HFF-Myc (cell line): ENCODE measurements around the gene DIP2C.

Source experiments
- DNase-seq: peaks from one replicate; pipeline ENCODE4 v3.0.0-alpha.2; 2011; ENCODE audit warnings: low read depth; ENCODE audit errors: extremely low read depth
- H3K4me3 ChIP-seq: replicated peaks from 2 replicates; pipeline ENCODE4 v1.5.1; 2011; ENCODE audit warnings: low read depth, mild to moderate bottlenecking, control low read depth, low read length
- CTCF ChIP-seq: IDR thresholded peaks from 2 replicates; pipeline ENCODE4 v1.5.1; 2012; ENCODE audit warnings: mild to moderate bottlenecking, low read depth, low read length, control low read depth; ENCODE audit errors: missing control alignments

DIP2C gene

GRCh38 chr10:331186-331585 lies 358.3 kb downstream of the DIP2C start:
- H3K4me3 ChIP-seq = no peak overlapping the region
- TF ChIP-seq CTCF = no peak
- DNase-seq = no peak

GRCh38 chr10:329361-330099 lies 359.9 kb downstream of the DIP2C start:
- TF ChIP-seq CTCF = no peak
- peak; percentile 92 for DNase-seq

GRCh38 chr10:327889-328852 lies 361.3 kb downstream of the DIP2C start:
- TF ChIP-seq CTCF = no peak
- H3K4me3 ChIP-seq = no peak overlapping the region
- no peak for DNase-seq

More at GRCh38 chr10:329361-330099, 359.9 kb downstream of the DIP2C start:
- peak overlapping the region; percentile 36 for H3K4me3 ChIP-seq

GRCh38 chr10:326894-327635 lies 362.4 kb downstream of the DIP2C start:
- no peak for DNase-seq
- no peak overlapping the region for H3K4me3 ChIP-seq
- TF ChIP-seq CTCF = no peak

- TF ChIP-seq CTCF = no peak
- no peak for DNase-seq
- H3K4me3 ChIP-seq = no peak overlapping the region
Measured at GRCh38 chr10:326350-326749, 363.1 kb downstream of the DIP2C start.

- no peak for DNase-seq
- no peak overlapping the region for H3K4me3 ChIP-seq
- TF ChIP-seq CTCF = no peak
Measured at GRCh38 chr10:325282-325681, 364.2 kb downstream of the DIP2C start.
